ENCODE data around the gene OR6Y1.

OR6Y1 gene

GRCh38 chr1:158506369-158506987 is 47.7 kb downstream of the OR6Y1 start:
- DNase-seq (ENCODE audit: low read depth) = no peak

- DNase-seq (ENCODE audit: low read depth) = no peak
Measured at GRCh38 chr1:158496374-158496773, 57.8 kb downstream of the OR6Y1 start.

GRCh38 chr1:158494796-158495195 is 59.4 kb downstream of the OR6Y1 start:
- DNase-seq (ENCODE audit: low read depth) = no peak
